ENCODE measurements around the gene CD207. TPM values are rescaled to one million over a fixed set of nuclear protein-coding genes. Genes with fewer than 3 reads are reported as not detected.

Gene CD207
- total and polyA plus RNA-seq, 2 experiments from 2014 or later, result not detected

- TF ChIP-seq STAT1 (IDR thresholded peaks at IDR 0.05; ENCODE audit: unreplicated experiment), result no peak
- no peak for TF ChIP-seq CREB1 (CRISPR knock-in tag; IDR thresholded peaks at IDR 0.05; ENCODE audit: low read depth)
These were observed 3.2 kb downstream of the CD207 start (continued) for GRCh38 chr2:70832386-70832785.

GRCh38 chr2:70831861-70832260 lies 3.8 kb downstream of the CD207 start:
- Histone ChIP-seq H4K20me1 (replicated peaks; ENCODE audit: insufficient read depth) (no peaks in the 10 kb centered on the region), H3K4me1 (ENCODE audit: insufficient read depth) (peaks cover 13% of the 10 kb centered on the region), H3K4me3 (no peak overlapping the region), H3F3A (replicated peaks; ENCODE audit: low read depth) (no peaks in the 10 kb centered on the region), H3K79me2 (replicated peaks; ENCODE audit: insufficient read depth) (no peaks in the 10 kb centered on the region), H3K27me3 (ENCODE audit: insufficient read depth) (no peaks in the 10 kb centered on the region), H3K4me2 (no peak overlapping the region), H3K9me2 (ENCODE audit: insufficient read depth) (peaks cover 4% of the 10 kb centered on the region; the same call in 1 of the 2 replicates), H3K36me3 (ENCODE audit: insufficient read depth) (no peaks in the 10 kb centered on the region), H2AFZ (no peak overlapping the region), H3K27ac (ENCODE audit: low read depth) (no peak overlapping the region)
- peaks cover 20% of the 10 kb centered on the region for H3K27me3 Mint-ChIP-seq (ENCODE audit: insufficient read depth, low read depth, poor library complexity)
- H3K27ac Mint-ChIP-seq, result no peak overlapping the region
- no peak for TF ChIP-seq NANOG (IDR thresholded peaks at IDR 0.05; ENCODE audit: borderline replicate concordance)
- no peak for TF ChIP-seq ZNF462 (CRISPR knock-in tag; IDR thresholded peaks at IDR 0.05)
- no peak for TF ChIP-seq ETS1 (IDR thresholded peaks at IDR 0.05)
- TF ChIP-seq POLR2AphosphoS5 (IDR thresholded peaks at IDR 0.05; ENCODE audit: low read depth), result no peak
- no peak for TF ChIP-seq STAT1 (IDR thresholded peaks at IDR 0.05; ENCODE audit: unreplicated experiment)
- no peak for TF ChIP-seq EZH2phosphoT487 (IDR thresholded peaks at IDR 0.05; ENCODE audit: unreplicated experiment)
- TF ChIP-seq REST (IDR thresholded peaks at IDR 0.05; ENCODE audit: unreplicated experiment), result no peak
- TF ChIP-seq EZH2 (IDR thresholded peaks at IDR 0.05; ENCODE audit: low read depth, unreplicated experiment), result no peak
- no peak for TF ChIP-seq ZNF114 (CRISPR knock-in tag; IDR thresholded peaks at IDR 0.05)
- TF ChIP-seq CTCF (conservative IDR thresholded peaks at IDR 0.05; ENCODE audit: low read depth in 2 of 2), result no peak
- no peak for TF ChIP-seq ZNF331 (CRISPR knock-in tag; IDR thresholded peaks at IDR 0.05; ENCODE audit: low read depth)
- no peak for TF ChIP-seq CREB1 (CRISPR knock-in tag; IDR thresholded peaks at IDR 0.05; ENCODE audit: low read depth)
- TF ChIP-seq JUNB (IDR thresholded peaks at IDR 0.05; ENCODE audit: unreplicated experiment), result no peak
- ATAC-seq (no peak), DNase-seq (ENCODE audit: low spot score) (no peak)
- no peak overlapping the region for H3K4me3 Mint-ChIP-seq
- no peaks in the 10 kb centered on the region for H3K36me3 Mint-ChIP-seq (ENCODE audit: low read depth)
- H3K9me3 Mint-ChIP-seq, result peaks cover 3% of the 10 kb centered on the region; the same call in 2 of the 3 replicates
- peaks cover 18% of the 10 kb centered on the region for H3K4me1 Mint-ChIP-seq
